Epithelial cell of proximal tubule (primary cell): ENCODE measurements around the gene SYT13. TPM values are rescaled to one million over a fixed set of nuclear protein-coding genes. Genes with fewer than 3 reads are reported as not detected.

ENCODE experiments used
- DNase-seq: peaks from one replicate; pipeline ENCODE4 v3.0.0-alpha.2; 2011; ENCODE audit warnings: low read depth
- H3K4me3 ChIP-seq: 2 replicates; pipeline ENCODE4 v1.5.1; 2011; ENCODE audit warnings: low read depth, mild to moderate bottlenecking, low read length
- CTCF ChIP-seq: conservative IDR thresholded peaks from 2 replicates; pipeline ENCODE4 v1.5.1; 2012; ENCODE audit warnings: low read depth, mild to moderate bottlenecking, low read length
- total RNA-seq: library from RNA; depleted of rRNA; stranded (reverse); fragments of >200 nt; gene quantifications from 2 replicates; pipeline ENCODE4 v1.2.3, GENCODE V29; 2015

SYT13 gene
- total RNA-seq, 1 donor from 2014 or later = 5.4 TPM

DNA sequence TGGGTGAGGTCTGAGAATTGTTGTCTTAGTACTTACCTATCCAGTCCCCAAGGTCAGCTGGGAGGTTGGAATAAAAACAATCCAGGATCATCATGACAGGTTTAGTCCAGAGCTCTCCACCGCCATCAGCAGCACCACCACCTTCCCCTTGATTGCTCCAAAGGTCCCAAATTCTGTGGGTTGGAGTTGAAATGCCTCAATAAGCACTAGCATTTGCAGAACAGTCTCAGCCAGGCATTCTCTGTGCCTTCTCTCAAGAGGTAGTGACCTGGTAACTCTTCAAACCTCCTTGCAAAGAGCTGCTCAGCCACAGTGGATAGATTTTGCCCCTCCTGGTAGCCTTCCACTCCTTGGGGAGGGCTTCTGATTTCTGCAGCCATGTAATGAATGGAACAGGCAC is 70.1 kb downstream of the SYT13 start:
- TF ChIP-seq CTCF = no peak
- no peak overlapping the region for H3K4me3 ChIP-seq
- DNase-seq = no peak

- DNase-seq = no peak
- H3K4me3 ChIP-seq = no peak overlapping the region
- no peak for TF ChIP-seq CTCF
These were observed 70.9 kb downstream of the SYT13 start for GRCh38 chr11:45215098-45215865.

DNA sequence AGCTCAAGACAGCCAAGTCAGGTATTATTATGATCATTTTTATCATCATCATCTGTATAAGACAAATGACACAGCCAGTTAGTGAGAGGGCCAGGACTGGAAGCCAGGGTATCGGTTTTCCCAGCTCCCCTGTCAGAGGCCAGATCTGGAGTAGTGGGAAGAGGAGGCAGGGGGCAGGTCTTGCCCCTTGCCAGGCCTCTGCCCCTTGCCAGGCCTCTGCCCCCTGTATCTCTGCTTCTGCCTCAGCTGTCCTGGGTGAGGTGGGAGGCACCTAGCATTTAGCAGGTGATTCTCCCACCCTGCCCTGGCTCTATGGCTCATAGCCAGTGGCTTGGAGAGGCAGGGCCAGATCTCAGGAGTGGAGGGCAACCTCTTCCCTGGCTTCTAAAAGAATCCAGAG is 72.4 kb downstream of the SYT13 start:
- no peak for DNase-seq
- no peak for TF ChIP-seq CTCF
- no peak overlapping the region for H3K4me3 ChIP-seq

DNA sequence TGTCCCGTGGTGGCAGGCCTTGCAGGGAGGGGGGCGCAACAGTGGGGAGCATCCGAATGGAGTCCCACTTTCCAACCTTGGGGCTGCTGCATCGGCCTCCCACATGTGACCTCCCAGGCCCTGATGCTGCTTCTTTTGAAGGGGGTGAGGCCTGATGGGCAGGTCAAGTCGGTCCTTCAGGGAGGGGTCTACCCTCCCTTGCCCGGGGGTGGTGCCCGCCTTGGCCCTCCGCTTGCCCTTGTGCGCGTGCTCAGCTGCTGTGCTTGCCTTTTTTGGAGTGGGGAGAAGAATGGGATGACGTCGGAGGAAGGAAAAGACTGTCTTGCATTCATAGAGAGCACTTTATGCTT is 72.8 kb downstream of the SYT13 start:
- H3K4me3 ChIP-seq = no peak overlapping the region
- no peak for TF ChIP-seq CTCF
- DNase-seq = no peak

- TF ChIP-seq CTCF = no peak
- H3K4me3 ChIP-seq = no peak overlapping the region
- DNase-seq = no peak
These were observed 73.4 kb downstream of the SYT13 start for GRCh38 chr11:45212566-45213315.

DNA sequence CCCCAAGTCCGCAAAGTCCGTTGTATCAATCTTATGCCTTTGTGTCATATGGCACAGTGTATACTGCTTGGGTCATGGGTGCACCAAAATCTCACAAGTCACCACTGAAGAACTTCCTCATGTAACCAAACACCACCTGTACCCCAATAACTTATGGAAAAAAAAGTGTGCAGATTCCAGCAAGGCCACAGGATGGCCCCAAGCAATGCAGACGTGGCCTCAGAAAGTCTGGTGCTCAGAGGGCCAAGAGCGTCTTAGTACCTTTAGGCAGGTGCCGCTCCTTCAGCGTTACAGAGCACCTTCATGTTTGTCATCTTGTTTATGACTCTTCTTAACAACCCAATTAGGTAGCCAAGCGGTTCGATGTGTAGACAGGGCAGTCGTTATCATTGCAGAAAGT is 74.4 kb downstream of the SYT13 start:
- H3K4me3 ChIP-seq = no peak overlapping the region
- peak; percentile 33 for TF ChIP-seq CTCF
- no peak for DNase-seq

GRCh38 chr11:45210846-45211245 is 75.3 kb downstream of the SYT13 start:
- no peak for DNase-seq
- no peak overlapping the region for H3K4me3 ChIP-seq
- no peak for TF ChIP-seq CTCF
